Measurements from ENCODE around the gene TRERF1. TPM values are rescaled to one million over a fixed set of nuclear protein-coding genes. Genes with fewer than 3 reads are reported as not detected.
"Not testable (repeated sequence)": the region's sequence is repeated elsewhere in the genome, so short reads cannot be mapped to it uniquely, and the experiment has no call there.

Gene TRERF1
- total RNA-seq, 1 donor from 2014 or later = 3.8 TPM

DNA sequence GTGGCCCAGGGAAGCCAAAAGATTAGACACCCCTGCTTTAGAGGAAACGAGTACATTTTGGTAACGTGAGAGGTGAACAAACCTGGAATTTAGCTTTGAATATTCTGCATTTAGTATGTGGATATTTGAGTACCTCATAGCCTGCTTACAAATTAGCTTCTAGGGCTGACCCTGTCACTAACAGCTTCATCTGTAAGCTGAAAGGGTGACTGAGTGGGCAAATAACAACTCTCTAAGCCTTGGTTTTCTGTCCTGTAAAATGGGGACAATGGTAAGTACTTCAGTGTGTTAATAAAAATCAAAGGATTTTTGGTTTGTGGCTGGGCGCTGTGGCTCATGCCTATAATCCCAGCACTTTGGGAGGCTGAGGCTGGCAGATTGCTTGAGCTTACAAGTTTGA, 248.5 kb downstream of the TRERF1 start:
- DNase-seq (no peak), ATAC-seq (no peak)
- no peaks in the 10 kb centered on the region for H3K9me3 ChIP-seq
- H3K4me1 ChIP-seq = no peaks in the 10 kb centered on the region
- no peak overlapping the region for H3K4me3 ChIP-seq
- TF ChIP-seq, protein P1, sequence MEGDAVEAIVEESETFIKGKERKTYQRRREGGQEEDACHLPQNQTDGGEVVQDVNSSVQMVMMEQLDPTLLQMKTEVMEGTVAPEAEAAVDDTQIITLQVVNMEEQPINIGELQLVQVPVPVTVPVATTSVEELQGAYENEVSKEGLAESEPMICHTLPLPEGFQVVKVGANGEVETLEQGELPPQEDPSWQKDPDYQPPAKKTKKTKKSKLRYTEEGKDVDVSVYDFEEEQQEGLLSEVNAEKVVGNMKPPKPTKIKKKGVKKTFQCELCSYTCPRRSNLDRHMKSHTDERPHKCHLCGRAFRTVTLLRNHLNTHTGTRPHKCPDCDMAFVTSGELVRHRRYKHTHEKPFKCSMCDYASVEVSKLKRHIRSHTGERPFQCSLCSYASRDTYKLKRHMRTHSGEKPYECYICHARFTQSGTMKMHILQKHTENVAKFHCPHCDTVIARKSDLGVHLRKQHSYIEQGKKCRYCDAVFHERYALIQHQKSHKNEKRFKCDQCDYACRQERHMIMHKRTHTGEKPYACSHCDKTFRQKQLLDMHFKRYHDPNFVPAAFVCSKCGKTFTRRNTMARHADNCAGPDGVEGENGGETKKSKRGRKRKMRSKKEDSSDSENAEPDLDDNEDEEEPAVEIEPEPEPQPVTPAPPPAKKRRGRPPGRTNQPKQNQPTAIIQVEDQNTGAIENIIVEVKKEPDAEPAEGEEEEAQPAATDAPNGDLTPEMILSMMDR (IDR thresholded peaks at IDR 0.05) = no peak
- intact Hi-C loops (cut with DNase I) = no loop called here
- H3K27ac ChIP-seq = no peak overlapping the region
- H3K27me3 ChIP-seq = no peaks in the 10 kb centered on the region
- H3K36me3 ChIP-seq = peaks cover 26% of the 10 kb centered on the region

DNA sequence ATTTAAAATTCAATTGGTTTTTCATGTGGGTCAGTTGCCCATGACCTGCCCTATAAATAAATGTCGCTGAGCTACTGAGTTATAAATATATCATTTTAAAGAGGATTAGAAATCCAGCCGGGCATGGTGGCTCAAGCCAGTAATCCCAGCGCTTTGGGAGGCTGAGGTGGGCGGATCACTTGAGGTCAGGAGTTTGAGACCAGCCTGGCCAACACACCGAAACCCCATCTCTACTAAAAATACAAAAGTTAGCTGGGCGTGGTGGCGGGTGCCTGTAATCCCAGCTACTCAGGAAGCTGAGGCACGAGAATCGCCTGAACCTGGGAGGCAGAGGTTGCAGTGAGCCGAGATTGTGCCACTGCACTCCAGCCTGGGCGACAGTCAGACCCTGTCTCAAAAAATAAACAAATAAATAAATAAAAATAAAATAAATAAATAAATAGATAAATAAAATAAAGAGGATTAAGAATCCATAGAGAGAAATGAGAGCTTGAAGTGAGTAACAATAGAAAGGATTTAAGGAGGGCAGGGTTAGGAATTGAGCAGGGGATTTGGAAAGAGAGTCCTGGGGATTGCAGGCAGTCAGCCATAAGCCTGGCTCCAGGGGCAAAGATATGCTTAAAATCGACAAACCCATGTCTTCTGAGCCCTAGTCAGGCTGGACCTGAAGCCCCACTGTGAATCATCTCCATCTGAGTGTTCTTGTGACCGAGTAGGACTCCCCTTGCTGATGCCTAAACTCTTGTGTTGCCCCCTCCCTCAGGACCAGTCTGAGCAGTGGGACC, 249.4 kb downstream of the TRERF1 start:
- H3K4me3 ChIP-seq; DNase-seq; ATAC-seq; H3K4me1 ChIP-seq; H3K9me3 ChIP-seq; H3K27me3 ChIP-seq; H3K27ac ChIP-seq; intact Hi-C loops (cut with DNase I): not testable (repeated sequence)
- H3K36me3 ChIP-seq = peaks cover 17% of the 10 kb centered on the region

DNA sequence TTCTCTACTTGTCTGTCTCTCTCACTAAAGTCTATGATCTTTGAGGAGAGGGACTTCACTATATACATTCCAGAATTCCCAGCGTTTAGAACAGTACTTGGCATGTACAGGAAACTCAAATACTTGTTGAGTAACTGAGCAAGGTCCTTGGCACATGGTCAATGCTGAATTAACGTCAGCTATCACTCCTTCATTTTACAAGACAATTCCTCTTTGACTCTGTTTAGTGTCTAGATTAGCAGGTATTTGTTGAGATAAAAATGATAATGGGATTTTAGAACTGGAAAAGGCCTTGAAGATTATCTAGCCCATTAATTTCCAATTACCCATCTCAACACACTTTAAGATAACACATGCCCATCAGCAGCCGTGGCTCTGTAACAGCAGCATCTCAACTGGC, 250.3 kb downstream of the TRERF1 start:
- Histone ChIP-seq H3K9me3 (no peaks in the 10 kb centered on the region), H3K27me3 (no peaks in the 10 kb centered on the region), H3K4me3 (no peak overlapping the region), H3K4me1 (no peaks in the 10 kb centered on the region), H3K36me3 (peaks cover 8% of the 10 kb centered on the region), H3K27ac (no peak overlapping the region)
- TF ChIP-seq, protein P1 (IDR thresholded peaks at IDR 0.05) = no peak
- intact Hi-C loops (cut with DNase I) = no loop called here
- ATAC-seq = no peak
- DNase-seq = no peak

DNA sequence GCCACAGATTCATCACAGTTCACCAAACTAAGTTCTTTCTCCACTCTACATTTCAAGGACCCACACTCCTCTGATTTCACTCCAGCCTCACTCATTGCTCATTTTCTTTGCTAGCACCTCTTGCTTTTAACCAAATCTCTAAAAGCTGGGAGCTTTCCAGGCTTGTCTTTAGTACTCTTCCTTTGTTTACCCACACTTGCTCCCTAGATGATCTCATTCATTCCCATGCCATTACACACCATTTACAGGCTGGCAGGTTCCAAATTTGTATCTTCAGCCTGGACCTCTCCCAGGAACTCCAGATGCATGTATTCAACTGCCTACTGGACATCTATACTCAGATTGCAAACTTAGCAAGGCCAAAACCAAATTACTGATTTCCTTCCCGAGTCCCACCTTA, 251.7 kb downstream of the TRERF1 start:
- no peak overlapping the region for H3K27ac ChIP-seq
- no peaks in the 10 kb centered on the region for H3K4me1 ChIP-seq
- DNase-seq (no peak), ATAC-seq (peak; percentile 47)
- no peaks in the 10 kb centered on the region for H3K27me3 ChIP-seq
- H3K36me3 ChIP-seq = peaks cover 5% of the 10 kb centered on the region
- no peak overlapping the region for H3K4me3 ChIP-seq
- TF ChIP-seq, protein P1 (IDR thresholded peaks at IDR 0.05) = no peak
- no peaks in the 10 kb centered on the region for H3K9me3 ChIP-seq
- intact Hi-C loops (cut with DNase I) = no loop called here

DNA sequence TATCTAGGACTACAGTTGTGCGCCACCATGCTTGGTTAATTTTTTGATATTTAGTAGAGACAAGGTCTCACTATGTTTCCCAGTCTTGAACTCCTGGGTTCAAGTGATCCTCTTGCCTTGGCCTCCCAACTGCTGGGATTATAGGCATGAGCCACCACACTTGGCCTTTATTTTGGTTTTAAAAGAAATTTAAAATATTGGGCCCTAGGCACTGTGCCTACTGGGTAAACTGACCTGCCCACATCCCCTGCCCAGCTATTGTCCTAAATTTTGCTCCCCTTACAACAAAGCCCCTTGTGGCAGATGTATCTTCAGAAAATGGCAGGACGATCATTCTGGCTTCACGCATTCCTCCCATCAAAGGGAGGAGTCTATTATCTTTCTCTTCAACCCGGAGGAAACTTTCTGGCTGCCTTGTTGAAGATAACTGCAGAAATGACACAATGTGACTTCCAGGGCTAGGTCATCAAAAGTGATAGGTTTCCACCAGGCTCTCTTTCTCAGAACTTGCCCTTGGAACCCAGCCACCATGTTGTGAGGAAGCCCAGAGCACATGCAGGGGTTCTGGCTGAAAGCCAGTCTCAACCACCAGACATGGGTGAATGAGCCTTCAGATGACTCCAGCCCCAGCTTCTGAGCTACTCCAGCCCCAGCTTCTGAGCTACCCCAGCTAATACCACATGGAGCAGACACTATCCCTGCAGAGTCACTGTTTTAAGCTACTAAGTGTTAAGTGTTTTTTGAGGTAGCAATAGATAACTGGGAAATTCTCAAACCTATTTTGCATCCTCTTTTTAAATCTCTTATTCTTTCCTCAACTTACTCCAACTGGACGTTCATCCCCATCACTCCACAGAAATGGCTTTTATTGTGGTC, 252.4 kb downstream of the TRERF1 start:
- ATAC-seq (no peak), DNase-seq (no peak)
- Histone ChIP-seq H3K27me3 (no peaks in the 10 kb centered on the region), H3K4me3 (no peak overlapping the region), H3K4me1 (no peaks in the 10 kb centered on the region), H3K27ac (no peak overlapping the region), H3K36me3 (no peaks in the 10 kb centered on the region), H3K9me3 (no peaks in the 10 kb centered on the region)
- TF ChIP-seq, protein P1 (IDR thresholded peaks at IDR 0.05) = no peak
- intact Hi-C loops (cut with DNase I) = no loop called here

All from upper lobe of right lung (tissue), 1 donor.